ENCODE measurements around the gene ZRANB1. TPM values are rescaled to one million over a fixed set of nuclear protein-coding genes. Genes with fewer than 3 reads are reported as not detected.

ZRANB1 gene
- total RNA-seq, 4 donors from 2014 or later, result 10.7 to 18.8 (median 15.5) TPM

- Histone ChIP-seq H3K27ac (no peak overlapping the region), H3K36me3 (peaks cover 0 to 30% (median 0%) of the 10 kb centered on the region in 3 donors), H3K9me3 (no peaks in the 10 kb centered on the region), H3K4me3 (no peak overlapping the region), H3K4me1 (no peaks in the 10 kb centered on the region), H3K27me3 (no peaks in the 10 kb centered on the region)
- DNase-seq, result no peak
- no peak for TF ChIP-seq POLR2A (IDR thresholded peaks at IDR 0.05)
- TF ChIP-seq CTCF (IDR thresholded peaks at IDR 0.05), result no peak
Observed at GRCh38 chr10:124977161-124977560, 35.2 kb downstream of the ZRANB1 start.

- H3K36me3 ChIP-seq, result peaks cover 0 to 35% (median 0%) of the 10 kb centered on the region in 3 donors
- no peak overlapping the region for H3K27ac ChIP-seq
- H3K9me3 ChIP-seq, result no peaks in the 10 kb centered on the region
- TF ChIP-seq POLR2A (IDR thresholded peaks at IDR 0.05), result no peak
- no peak for TF ChIP-seq CTCF (IDR thresholded peaks at IDR 0.05)
- H3K4me1 ChIP-seq, result no peaks in the 10 kb centered on the region
- no peak overlapping the region for H3K4me3 ChIP-seq
- no peak for DNase-seq
- no peaks in the 10 kb centered on the region for H3K27me3 ChIP-seq
Observed at GRCh38 chr10:124977648-124978375, 35.9 kb downstream of the ZRANB1 start.

- TF ChIP-seq POLR2A (IDR thresholded peaks at IDR 0.05) (no peak), CTCF (IDR thresholded peaks at IDR 0.05) (no peak)
- DNase-seq, result no peak
- Histone ChIP-seq H3K27me3 (no peaks in the 10 kb centered on the region), H3K27ac (no peak overlapping the region), H3K36me3 (peaks cover 0 to 35% (median 0%) of the 10 kb centered on the region in 3 donors), H3K4me1 (no peaks in the 10 kb centered on the region), H3K9me3 (no peaks in the 10 kb centered on the region), H3K4me3 (no peak overlapping the region)
Observed at GRCh38 chr10:124978376-124978725, 36.4 kb downstream of the ZRANB1 start.

GRCh38 chr10:124983321-124983720 is 41.4 kb downstream of the ZRANB1 start:
- no peak for DNase-seq
- Histone ChIP-seq H3K4me1 (no peaks in the 10 kb centered on the region), H3K36me3 (peaks cover 0 to 60% (median 0%) of the 10 kb centered on the region in 3 donors), H3K9me3 (no peaks in the 10 kb centered on the region), H3K4me3 (no peak overlapping the region), H3K27ac (no peak overlapping the region), H3K27me3 (no peaks in the 10 kb centered on the region)
- no peak for TF ChIP-seq CTCF (IDR thresholded peaks at IDR 0.05)
- no peak for TF ChIP-seq POLR2A (IDR thresholded peaks at IDR 0.05)

GRCh38 chr10:124984376-124984775 is 42.5 kb downstream of the ZRANB1 start:
- Histone ChIP-seq H3K27me3 (no peaks in the 10 kb centered on the region), H3K9me3 (no peaks in the 10 kb centered on the region), H3K27ac (no peak overlapping the region), H3K36me3 (peaks cover 0 to 63% (median 0%) of the 10 kb centered on the region in 3 donors), H3K4me3 (no peak overlapping the region), H3K4me1 (no peaks in the 10 kb centered on the region)
- TF ChIP-seq POLR2A (IDR thresholded peaks at IDR 0.05) (no peak), CTCF (IDR thresholded peaks at IDR 0.05) (no peak)
- DNase-seq, result no peak
